Calu3 (cell line): ENCODE data around the gene DMRTA2. TPM values are rescaled to one million over a fixed set of nuclear protein-coding genes. Genes with fewer than 3 reads are reported as not detected.

Experiments used
- BruUV-seq: library from RNA; stranded (reverse); fragments of 400-500 nt; replicated peaks from 2 replicates; lab custom pipeline; 2021; lab: Mats Ljungman, UMichigan
- CTCF ChIA-PET: fragments of 300-600 bp; sonication (Branson Sonifier 250); formaldehyde crosslinking; loops from one replicate; lab custom pipeline; 2022; ENCODE audit warnings: antibody characterized with exemption; lab: Charles Lee
- DNase-seq: peaks from one replicate; pipeline ENCODE4 v3.0.0; 2022
- H3K27ac Mint-ChIP-seq: one replicate; pipeline ENCODE4 v1.8.0; 2022; ENCODE audit warnings: mixed read lengths; ENCODE audit not compliant: unreplicated experiment
- H3K27me3 Mint-ChIP-seq: one replicate; pipeline ENCODE4 v1.8.0; 2022; ENCODE audit warnings: mixed read lengths; ENCODE audit not compliant: unreplicated experiment
- H3K36me3 Mint-ChIP-seq: one replicate; pipeline ENCODE4 v1.8.0; 2022; ENCODE audit warnings: mild to moderate bottlenecking, moderate library complexity, mixed read lengths; ENCODE audit not compliant: insufficient read depth, unreplicated experiment
- H3K4me1 Mint-ChIP-seq: one replicate; pipeline ENCODE4 v1.8.0; 2022; ENCODE audit warnings: mild to moderate bottlenecking, low read depth, mixed read lengths; ENCODE audit not compliant: unreplicated experiment
- H3K4me3 Mint-ChIP-seq: one replicate; pipeline ENCODE4 v1.8.0; 2022; ENCODE audit warnings: mild to moderate bottlenecking, low read depth, moderate library complexity, mixed read lengths; ENCODE audit not compliant: unreplicated experiment
- H3K9me3 Mint-ChIP-seq: one replicate; pipeline ENCODE4 v1.8.0; 2022; ENCODE audit warnings: low read depth, mixed read lengths; ENCODE audit not compliant: unreplicated experiment
- CTCF ChIP-seq: fragments of 200-600 bp; IDR thresholded peaks from one replicate; pipeline ENCODE4 v1.8.0; 2022; ENCODE audit warnings: antibody characterized with exemption; ENCODE audit not compliant: unreplicated experiment
- intact Hi-C: fragments of 100-400 bp; cut with micrococcal nuclease; formaldehyde crosslinking; loops from one replicate; pipeline ENCODE4 v1.10.0; 2022; ENCODE audit not compliant: unreplicated experiment
- total RNA-seq: library from RNA; stranded (reverse); gene quantifications from 2 replicates; pipeline ENCODE4 v1.2.3, GENCODE V29; 2022

The DMRTA2 gene
- total RNA-seq, 1 experiment from 2014 or later, result 0.19 TPM

- CTCF ChIA-PET, result no interaction called here
- peaks cover 8% of the 10 kb centered on the region for H3K4me1 Mint-ChIP-seq
- intact Hi-C loops, result no loop called here
- BruUV-seq, result no TSS peak
- H3K27ac Mint-ChIP-seq, result no peak overlapping the region
- peaks cover 65% of the 10 kb centered on the region for H3K27me3 Mint-ChIP-seq
- H3K36me3 Mint-ChIP-seq, result peaks cover 15% of the 10 kb centered on the region
- peak overlapping the region; percentile 67 for H3K4me3 Mint-ChIP-seq
- no peaks in the 10 kb centered on the region for H3K9me3 Mint-ChIP-seq
- DNase-seq, result no peak
- TF ChIP-seq CTCF, result no peak
Observed at GRCh38 chr1:50417946-50418599, 5.2 kb downstream of the DMRTA2 start.

- intact Hi-C loops, result no loop called here
- H3K27me3 Mint-ChIP-seq, result peaks cover 67% of the 10 kb centered on the region
Observed at GRCh38 chr1:50417507-50417906, 5.7 kb downstream of the DMRTA2 start.

GRCh38 chr1:50416553-50417453 lies 6.4 kb downstream of the DMRTA2 start:
- H3K36me3 Mint-ChIP-seq, result peaks cover 15% of the 10 kb centered on the region
- no TSS peak for BruUV-seq
- no peaks in the 10 kb centered on the region for H3K9me3 Mint-ChIP-seq
- CTCF ChIA-PET, result no interaction called here
- H3K4me3 Mint-ChIP-seq, result no peak overlapping the region
- no peak overlapping the region for H3K27ac Mint-ChIP-seq
- intact Hi-C loops, result no loop called here
- no peak for DNase-seq
- peaks cover 67% of the 10 kb centered on the region for H3K27me3 Mint-ChIP-seq
- no peak for TF ChIP-seq CTCF
- H3K4me1 Mint-ChIP-seq, result peaks cover 8% of the 10 kb centered on the region

More at GRCh38 chr1:50417507-50417906, 5.7 kb downstream of the DMRTA2 start:
- peaks cover 15% of the 10 kb centered on the region for H3K36me3 Mint-ChIP-seq
- TF ChIP-seq CTCF, result no peak
- no TSS peak for BruUV-seq
- H3K4me1 Mint-ChIP-seq, result peaks cover 8% of the 10 kb centered on the region
- no peaks in the 10 kb centered on the region for H3K9me3 Mint-ChIP-seq
- no peak for DNase-seq
- no peak overlapping the region for H3K4me3 Mint-ChIP-seq
- CTCF ChIA-PET, result no interaction called here
- no peak overlapping the region for H3K27ac Mint-ChIP-seq

GRCh38 chr1:50416150-50416527 lies 7.1 kb downstream of the DMRTA2 start:
- Mint-ChIP-seq H3K4me1 (peaks cover 8% of the 10 kb centered on the region), H3K4me3 (no peak overlapping the region), H3K27ac (no peak overlapping the region), H3K36me3 (peaks cover 15% of the 10 kb centered on the region), H3K27me3 (peaks cover 73% of the 10 kb centered on the region), H3K9me3 (no peaks in the 10 kb centered on the region)
- intact Hi-C loops, result no loop called here
- CTCF ChIA-PET, result no interaction called here
- no TSS peak for BruUV-seq
- DNase-seq, result no peak
- TF ChIP-seq CTCF, result no peak
